GM15510 (cell line): Measurements from ENCODE around the gene PRODH2.

Source experiments
- POLR2A ChIP-seq: IDR thresholded peaks from 3 replicates; pipeline ENCODE4 v1.6.1; 2011; ENCODE audit warnings: borderline replicate concordance; ENCODE audit not compliant: insufficient read length; ENCODE audit errors: extremely low read depth

The PRODH2 gene

DNA sequence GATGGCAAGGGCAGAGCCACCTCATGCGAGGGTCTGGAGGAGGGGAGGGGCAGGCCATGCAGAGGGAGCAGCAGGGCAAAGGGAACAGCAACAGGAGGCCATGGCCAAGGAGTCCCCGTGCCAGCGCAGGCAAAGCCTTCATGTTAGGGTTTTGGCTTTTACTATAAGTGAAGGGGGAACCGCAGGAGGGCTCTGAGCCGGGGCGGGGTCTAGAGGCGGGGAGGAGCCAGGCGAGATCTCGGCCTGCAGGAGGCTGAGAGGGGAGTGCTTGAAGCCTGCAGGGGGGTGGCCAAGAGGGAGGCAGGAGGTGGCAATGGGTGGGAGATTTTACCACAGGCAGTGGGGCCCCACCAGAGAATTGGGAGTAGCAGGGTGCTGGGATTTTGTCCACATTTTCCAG is 31.0 kb downstream of the PRODH2 start:
- no peak for TF ChIP-seq POLR2A

GRCh38 chr19:35780717-35781116 is 31.9 kb downstream of the PRODH2 start:
- no peak for TF ChIP-seq POLR2A

GRCh38 chr19:35780058-35780457 is 32.6 kb downstream of the PRODH2 start:
- TF ChIP-seq POLR2A = no peak

DNA sequence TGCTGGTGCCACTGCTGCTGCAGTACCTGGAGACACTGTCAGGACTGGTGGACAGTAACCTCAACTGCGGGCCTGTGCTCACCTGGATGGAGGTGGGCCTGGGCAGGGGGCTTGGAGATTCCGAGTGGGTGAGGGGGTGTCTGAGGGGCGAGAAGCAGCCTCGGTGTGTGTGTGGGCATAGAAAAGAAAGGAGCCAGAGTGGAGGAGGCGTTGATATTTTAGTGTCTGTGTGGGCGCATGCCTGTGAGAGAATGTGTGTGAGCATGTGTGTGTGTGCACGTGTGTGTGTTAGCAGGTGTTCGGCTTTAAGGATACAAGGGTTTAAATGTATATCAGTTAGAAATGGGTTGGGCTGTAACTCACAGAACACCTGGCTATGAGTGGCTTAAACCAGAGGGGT is 33.6 kb downstream of the PRODH2 start:
- TF ChIP-seq POLR2A = no peak

GRCh38 chr19:35777961-35778360 is 34.7 kb downstream of the PRODH2 start:
- TF ChIP-seq POLR2A = no peak

DNA sequence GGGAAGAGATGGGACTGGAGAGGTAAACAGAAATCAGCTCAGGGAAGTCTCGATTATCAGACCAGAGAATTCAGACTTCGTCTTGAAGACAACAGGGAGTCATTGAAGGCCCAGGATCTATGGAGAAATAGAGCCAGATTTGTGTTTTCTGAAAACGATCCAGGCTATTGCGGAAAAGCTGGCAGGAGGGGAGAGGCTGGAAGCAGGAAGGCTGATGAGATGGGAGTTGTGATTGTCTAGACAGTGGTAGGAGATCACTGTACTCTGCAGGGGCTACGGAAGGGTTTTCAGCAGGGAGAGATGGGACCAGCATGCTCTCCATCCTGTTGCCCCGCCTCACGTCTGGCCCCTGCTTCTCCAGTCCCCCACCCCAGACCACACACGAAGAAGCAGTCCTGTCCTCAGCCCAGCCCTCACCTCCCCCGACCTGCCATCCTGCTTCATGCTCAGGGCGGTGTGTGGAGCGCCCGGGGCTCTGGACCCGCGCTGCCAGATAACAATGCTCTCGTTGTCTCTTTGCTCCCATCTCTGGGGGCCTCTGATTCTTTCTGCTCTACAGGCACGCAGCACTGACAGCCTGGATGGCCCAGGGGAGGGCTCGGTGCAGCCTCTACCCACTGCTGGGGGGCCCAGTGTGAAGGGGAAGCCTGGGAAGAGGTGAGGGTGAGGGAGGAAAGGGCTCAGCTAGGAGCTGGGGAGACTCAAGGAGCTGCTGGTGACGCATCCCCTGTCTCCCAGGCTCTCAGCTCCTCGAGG is 35.4 kb downstream of the PRODH2 start:
- no peak for TF ChIP-seq POLR2A

- no peak for TF ChIP-seq POLR2A
These were observed 36.4 kb downstream of the PRODH2 start for GRCh38 chr19:35776102-35776788.

GRCh38 chr19:35775298-35776101 is 37.1 kb downstream of the PRODH2 start, which contains the start of gene ARHGAP33:
TSS of gene ARHGAP33 (plus strand) at chr19:35775564. CDS start at chr19:35775659, 95 bp downstream.
- TF ChIP-seq POLR2A = peak; percentile 51

- no peak for TF ChIP-seq POLR2A
These were observed 37.7 kb downstream of the PRODH2 start for GRCh38 chr19:35775046-35775297.

- no peak for TF ChIP-seq POLR2A
These were observed 38.2 kb downstream of the PRODH2 start for GRCh38 chr19:35774274-35775045.

GRCh38 chr19:35773020-35773806 is 39.4 kb downstream of the PRODH2 start:
- no peak for TF ChIP-seq POLR2A

- TF ChIP-seq POLR2A = no peak
These were observed 44.6 kb downstream of the PRODH2 start for GRCh38 chr19:35768082-35768421.

- no peak for TF ChIP-seq POLR2A
These were observed 45.2 kb downstream of the PRODH2 start for GRCh38 chr19:35767288-35768081.
